ENCODE measurements around the gene TAF9B. TPM values are rescaled to one million over a fixed set of nuclear protein-coding genes. Genes with fewer than 3 reads are reported as not detected.

The TAF9B gene
- total and polyA plus RNA-seq, 12 donors: 6.6 to 14.6 (median 11.3) TPM

DNA sequence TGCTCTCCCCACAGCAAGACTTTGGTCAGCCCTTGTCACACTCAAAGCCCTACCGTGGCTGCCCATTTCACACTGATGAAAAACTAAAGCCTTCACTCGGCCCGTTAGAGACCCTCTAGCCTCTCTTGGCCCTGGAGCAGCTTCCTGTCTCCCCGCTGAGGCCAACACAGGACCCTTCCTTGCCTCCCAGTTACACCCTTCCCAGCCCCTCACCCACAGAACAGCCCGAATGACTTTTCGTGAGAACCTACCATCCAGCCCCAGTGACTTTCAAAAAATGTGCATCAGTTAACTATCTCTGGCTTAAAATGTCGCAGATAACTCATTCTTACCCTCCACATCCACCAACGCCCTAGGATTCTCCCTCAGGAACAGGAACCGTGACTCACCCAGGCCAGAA, 756 bp upstream of the TAF9B start:
- H3K4me1 ChIP-seq (replicated peaks in 1 of 2): no peaks in the 10 kb centered on the region
- WGBS, 4 donors: 80 to 95% (median 86%) methylated on average over 8 to 9 of the region's 9 CpGs
- no peak for TF ChIP-seq POLR2A (IDR thresholded peaks at IDR 0.05)
- TF ChIP-seq, protein P1, sequence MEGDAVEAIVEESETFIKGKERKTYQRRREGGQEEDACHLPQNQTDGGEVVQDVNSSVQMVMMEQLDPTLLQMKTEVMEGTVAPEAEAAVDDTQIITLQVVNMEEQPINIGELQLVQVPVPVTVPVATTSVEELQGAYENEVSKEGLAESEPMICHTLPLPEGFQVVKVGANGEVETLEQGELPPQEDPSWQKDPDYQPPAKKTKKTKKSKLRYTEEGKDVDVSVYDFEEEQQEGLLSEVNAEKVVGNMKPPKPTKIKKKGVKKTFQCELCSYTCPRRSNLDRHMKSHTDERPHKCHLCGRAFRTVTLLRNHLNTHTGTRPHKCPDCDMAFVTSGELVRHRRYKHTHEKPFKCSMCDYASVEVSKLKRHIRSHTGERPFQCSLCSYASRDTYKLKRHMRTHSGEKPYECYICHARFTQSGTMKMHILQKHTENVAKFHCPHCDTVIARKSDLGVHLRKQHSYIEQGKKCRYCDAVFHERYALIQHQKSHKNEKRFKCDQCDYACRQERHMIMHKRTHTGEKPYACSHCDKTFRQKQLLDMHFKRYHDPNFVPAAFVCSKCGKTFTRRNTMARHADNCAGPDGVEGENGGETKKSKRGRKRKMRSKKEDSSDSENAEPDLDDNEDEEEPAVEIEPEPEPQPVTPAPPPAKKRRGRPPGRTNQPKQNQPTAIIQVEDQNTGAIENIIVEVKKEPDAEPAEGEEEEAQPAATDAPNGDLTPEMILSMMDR (IDR thresholded peaks at IDR 0.05): no peak
- DNase-seq: no peak
- H3K36me3 ChIP-seq (replicated peaks in 1 of 2): no peaks in the 10 kb centered on the region
- no peaks in the 10 kb centered on the region for H3K27me3 ChIP-seq
- H3K27ac ChIP-seq: no peak overlapping the region
- intact Hi-C loops (cut with DNase I): no loop called here
- peak overlapping the region in 1 of 4 donors; percentile 58 for H3K4me3 ChIP-seq
- H3K9me3 ChIP-seq (replicated peaks in 1 of 3): no peaks in the 10 kb centered on the region

DNA sequence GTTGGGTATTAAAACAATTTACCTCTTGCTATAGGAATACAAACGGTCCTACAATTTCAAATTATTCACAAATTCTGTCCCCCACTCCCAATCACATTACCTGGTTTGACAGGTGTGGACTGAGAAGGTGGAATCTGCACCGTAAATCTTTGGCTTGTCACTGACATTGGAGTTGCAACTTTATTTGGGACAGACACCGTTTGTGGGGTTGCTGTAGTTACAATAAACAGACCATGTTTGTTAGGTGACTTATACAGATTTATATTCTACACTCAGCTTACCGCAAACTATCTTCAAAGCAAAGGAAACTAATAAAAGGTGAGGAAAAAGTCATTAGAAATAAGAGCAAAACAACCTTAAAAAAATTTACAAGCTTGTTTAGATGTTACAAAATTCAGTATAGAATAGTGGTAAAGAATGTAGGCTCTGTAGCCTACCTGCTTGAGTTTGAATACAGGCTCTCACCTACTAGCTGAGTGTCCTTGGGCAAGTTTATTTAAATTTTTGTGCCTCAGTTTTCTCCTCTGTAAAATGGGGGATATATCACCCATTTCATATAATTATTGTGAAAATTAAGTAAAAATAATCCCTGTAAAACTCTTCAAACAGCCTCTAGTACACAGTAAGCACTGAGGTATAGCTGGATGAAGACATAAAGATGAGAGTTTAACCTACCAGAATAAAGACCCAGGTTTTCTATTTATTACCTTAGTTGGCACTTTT, 6.1 kb downstream of the TAF9B start:
- no peak overlapping the region for H3K27ac ChIP-seq
- 67 to 84% (median 76%) methylated on average over 4 of the region's 4 CpGs for WGBS, 4 donors
- H3K4me1 ChIP-seq (replicated peaks in 1 of 2): no peaks in the 10 kb centered on the region
- TF ChIP-seq, protein P1 (IDR thresholded peaks at IDR 0.05): no peak
- no peak for TF ChIP-seq POLR2A (IDR thresholded peaks at IDR 0.05)
- no peak overlapping the region for H3K4me3 ChIP-seq
- H3K36me3 ChIP-seq (replicated peaks in 1 of 2): peaks cover 0 to 14% of the 10 kb centered on the region in 2 donors
- intact Hi-C loops (cut with DNase I): no loop called here
- H3K27me3 ChIP-seq: no peaks in the 10 kb centered on the region
- H3K9me3 ChIP-seq (replicated peaks in 1 of 3): no peaks in the 10 kb centered on the region
- no peak for DNase-seq

DNA sequence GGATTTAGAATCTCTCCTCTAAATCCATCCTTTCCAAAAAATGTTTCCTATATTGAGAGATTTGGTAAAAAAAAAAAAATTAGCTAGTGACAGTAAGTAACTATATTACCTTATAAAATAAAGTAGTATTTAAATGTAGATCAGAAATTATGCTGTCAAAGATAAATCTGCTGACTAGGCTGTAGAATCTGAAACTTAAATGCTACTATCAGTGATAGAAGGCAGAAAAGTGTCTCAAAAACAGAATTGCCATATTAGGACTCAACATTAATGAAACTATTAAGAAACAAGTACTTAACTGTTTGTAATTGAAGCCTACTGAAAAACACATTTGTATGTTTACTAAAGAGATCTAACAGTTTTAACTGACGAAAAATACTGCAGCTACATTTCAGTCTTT, 8.3 kb downstream of the TAF9B start:
- Histone ChIP-seq H3K27ac (no peak overlapping the region), H3K4me3 (no peak overlapping the region), H3K9me3 (replicated peaks in 1 of 3) (no peaks in the 10 kb centered on the region), H3K27me3 (no peaks in the 10 kb centered on the region), H3K36me3 (replicated peaks in 1 of 2) (peaks cover 0 to 14% of the 10 kb centered on the region in 2 donors), H3K4me1 (replicated peaks in 1 of 2) (no peaks in the 10 kb centered on the region)
- no peak for DNase-seq
- 69 to 95% (median 84%) methylated on average over 1 of the region's 1 CpG for WGBS, 4 donors
- intact Hi-C loops (cut with DNase I): no loop called here
- no peak for TF ChIP-seq POLR2A (IDR thresholded peaks at IDR 0.05)
- TF ChIP-seq, protein P1 (IDR thresholded peaks at IDR 0.05): no peak

DNA sequence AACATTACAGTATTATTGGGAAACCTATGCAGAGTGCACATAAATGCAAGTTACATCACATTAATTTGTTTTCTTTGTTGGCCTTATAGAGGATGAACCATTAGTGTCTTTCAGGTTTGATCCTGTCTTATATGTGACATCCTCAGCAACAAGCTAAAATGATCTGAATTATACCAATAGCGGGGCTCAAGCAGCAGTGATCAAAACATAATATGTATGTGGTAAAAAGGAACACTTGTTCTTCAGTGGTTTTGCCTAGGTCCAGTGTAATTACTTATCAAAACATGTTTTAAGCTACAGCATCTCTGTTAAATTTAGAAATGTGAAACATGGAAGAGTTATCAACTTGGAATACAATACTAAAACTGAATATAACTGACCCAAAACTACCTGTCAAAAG, 9.1 kb downstream of the TAF9B start:
- intact Hi-C loops (cut with DNase I): no loop called here

More for the DNA sequence above, 9.1 kb downstream of the TAF9B start:
- no peak for TF ChIP-seq POLR2A (IDR thresholded peaks at IDR 0.05)
- TF ChIP-seq, protein P1 (IDR thresholded peaks at IDR 0.05): no peak
- Histone ChIP-seq H3K36me3 (replicated peaks in 1 of 2) (peaks cover 0 to 16% of the 10 kb centered on the region in 2 donors), H3K27ac (no peak overlapping the region), H3K9me3 (replicated peaks in 1 of 3) (no peaks in the 10 kb centered on the region), H3K4me3 (no peak overlapping the region), H3K4me1 (replicated peaks in 1 of 2) (no peaks in the 10 kb centered on the region), H3K27me3 (no peaks in the 10 kb centered on the region)
- WGBS, 4 donors: 73 to 100% (median 88%) methylated on average over 1 of the region's 1 CpG
- no peak for DNase-seq

Measured in adrenal gland (tissue), 12 donors.